GM10248 (cell line): ENCODE data around the gene SP2.

Experiments used
- CTCF ChIA-PET: fragments of 300-600 bp; sonication (Branson Sonifier 250); formaldehyde crosslinking; extraction: SDS; loops from one replicate; lab custom pipeline; 2021; ENCODE audit warnings: antibody characterized with exemption; lab: Yijun Ruan, JAX
- POLR2A ChIA-PET: fragments of 350-650 bp; sonication (Branson Sonifier 250); formaldehyde crosslinking; extraction: SDS; loops from one replicate; lab custom pipeline; 2020; ENCODE audit warnings: antibody characterized with exemption; lab: Yijun Ruan, JAX
- DNase-seq: peaks from one replicate; pipeline ENCODE4 v3.0.0; 2012; ENCODE audit errors: extremely low spot score
- CTCF ChIP-seq: IDR thresholded peaks from 2 replicates; pipeline ENCODE4 v1.5.1; 2012; ENCODE audit warnings: mild to moderate bottlenecking, low read depth; ENCODE audit errors: extremely low read depth, missing control alignments, control extremely low read depth

SP2 gene

GRCh38 chr17:47942568-47942967, 46.5 kb downstream of the SP2 start:
- POLR2A ChIA-PET: no interaction called here
- TF ChIP-seq CTCF: no peak
- CTCF ChIA-PET: interaction anchor here (1.0 to 32.0 kb wide), 7 partner anchors 6 to 95 kb away, joined by 3 to 584 read pairs (median 8); partner anchors contain the start of genes CDK5RAP3, PNPO and PRR15L
- DNase-seq: no peak

DNA sequence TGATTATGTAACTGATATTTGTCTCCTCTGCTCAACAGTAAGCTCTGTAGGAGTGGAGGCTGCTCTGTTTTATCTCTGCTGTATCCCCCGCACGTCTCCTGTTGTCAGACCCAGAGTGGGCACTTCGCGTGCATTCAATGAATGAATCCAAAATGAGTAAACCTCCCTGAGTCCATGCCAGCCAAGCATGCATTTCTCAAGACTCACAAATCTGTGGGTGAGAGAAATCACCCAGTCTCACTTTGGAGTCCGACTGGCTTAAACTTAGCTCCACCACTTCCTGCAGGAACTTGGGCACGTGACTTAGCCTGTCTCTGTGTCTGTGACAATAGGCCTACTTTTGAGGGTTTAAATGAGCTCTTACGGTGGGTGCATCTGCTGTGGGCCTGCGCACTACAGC, 49.0 kb downstream of the SP2 start:
- ChIA-PET CTCF (interaction anchor here (1.0 to 32.0 kb wide), 10 partner anchors 4 to 292 kb away, joined by 3 to 584 read pairs (median 10); partner anchors contain the start of genes CDK5RAP3, PNPO, PRR15L and SCRN2), POLR2A (no interaction called here)
- no peak for DNase-seq
- TF ChIP-seq CTCF: no peak

DNA sequence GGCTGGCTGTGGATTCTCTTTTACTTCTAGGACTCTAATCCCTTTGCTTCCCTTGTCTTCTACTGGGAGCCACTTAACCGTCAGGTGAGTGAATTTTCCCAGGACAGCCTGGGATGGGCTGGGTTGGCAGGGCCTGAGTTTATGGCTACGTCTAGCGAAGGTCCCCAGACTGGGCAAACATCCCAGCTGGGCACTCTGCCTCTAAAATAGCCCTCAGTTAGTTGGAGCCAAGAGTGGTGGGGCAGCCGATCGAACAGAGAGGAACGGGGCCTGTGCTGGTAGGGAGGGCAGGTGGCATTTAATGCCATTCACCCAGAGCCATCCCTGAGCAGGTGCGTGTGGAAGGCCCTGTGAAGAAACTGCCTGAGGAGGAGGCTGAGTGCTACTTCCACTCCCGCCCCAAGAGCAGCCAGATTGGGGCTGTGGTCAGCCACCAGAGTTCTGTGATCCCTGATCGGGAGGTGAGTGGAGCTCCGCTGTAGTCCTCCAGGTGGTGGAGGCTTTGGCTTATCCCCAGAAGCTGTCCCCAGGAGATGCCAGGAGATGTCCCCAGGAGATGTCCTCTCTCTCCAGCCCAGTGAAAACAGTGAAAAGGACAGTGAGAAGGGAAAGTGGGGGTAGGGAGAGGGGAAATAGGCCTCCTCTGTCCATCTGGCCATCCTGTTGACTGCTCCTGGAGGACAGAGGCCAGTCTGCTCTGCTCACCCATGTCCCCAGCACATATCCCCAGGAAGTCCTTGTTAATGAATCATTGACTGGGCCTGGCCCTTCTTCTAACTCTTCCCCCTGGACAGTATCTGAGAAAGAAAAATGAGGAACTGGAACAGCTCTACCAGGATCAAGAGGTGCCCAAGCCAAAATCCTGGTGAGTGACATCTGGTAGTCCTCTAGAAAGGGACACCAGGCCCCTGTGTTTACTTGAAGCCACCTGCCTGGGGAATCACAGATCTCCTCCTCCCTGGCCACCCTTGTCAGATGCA, 49.8 kb downstream of the SP2 start:
- no peak for DNase-seq
- POLR2A ChIA-PET: no interaction called here
- CTCF ChIA-PET: interaction anchor here (0.6 to 32.0 kb wide), 26 partner anchors 3 to 583 kb away, joined by 3 to 584 read pairs (median 6); partner anchors contain the start of genes CDK5RAP3, LRRC46, MRPL10 and PNPO
- no peak for TF ChIP-seq CTCF

GRCh38 chr17:47946516-47946915, 50.5 kb downstream of the SP2 start:
- ChIA-PET CTCF (interaction anchor here (0.6 to 32.0 kb wide), 42 partner anchors 2 to 582 kb away, joined by 3 to 584 read pairs (median 5); partner anchors contain the start of genes CDK5RAP3, LRRC46, MRPL10 and OSBPL7), POLR2A (no interaction called here)
- no peak for DNase-seq
- TF ChIP-seq CTCF: no peak

DNA sequence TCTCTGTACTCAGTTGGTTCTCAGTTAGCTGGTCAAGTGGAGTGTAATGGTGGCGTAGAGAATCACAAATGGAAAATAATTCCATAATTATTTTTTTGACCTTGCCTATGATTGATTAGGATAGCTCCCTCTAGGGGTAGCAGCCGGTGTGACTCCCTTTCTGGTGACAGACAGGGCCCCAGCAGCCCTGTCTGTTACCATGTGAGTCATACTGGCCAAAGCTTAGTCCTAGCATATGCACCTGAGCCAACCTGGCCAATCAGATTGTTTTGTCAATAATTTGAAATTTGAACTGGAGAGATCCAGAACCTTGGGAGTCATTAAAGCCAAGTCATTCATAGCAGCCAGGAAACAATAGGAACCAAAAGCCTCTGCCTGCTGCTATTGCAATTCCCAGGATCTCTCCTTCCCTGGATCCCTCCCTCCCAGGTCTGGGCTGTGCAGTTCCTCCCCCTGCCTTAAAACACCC, 50.9 kb downstream of the SP2 start:
- ChIA-PET CTCF (interaction anchor here (0.6 to 32.0 kb wide), 43 partner anchors 2 to 582 kb away, joined by 3 to 584 read pairs (median 5); partner anchors contain the start of genes CDK5RAP3, LRRC46, MRPL10 and OSBPL7), POLR2A (interaction anchor here (0.7 kb wide), 1 partner anchor 115 kb away, joined by 5 read pairs; the partner anchor contains the start of genes LRRC46 and MRPL10)
- peak; percentile 69 for TF ChIP-seq CTCF
- DNase-seq: peak; percentile 88

DNA sequence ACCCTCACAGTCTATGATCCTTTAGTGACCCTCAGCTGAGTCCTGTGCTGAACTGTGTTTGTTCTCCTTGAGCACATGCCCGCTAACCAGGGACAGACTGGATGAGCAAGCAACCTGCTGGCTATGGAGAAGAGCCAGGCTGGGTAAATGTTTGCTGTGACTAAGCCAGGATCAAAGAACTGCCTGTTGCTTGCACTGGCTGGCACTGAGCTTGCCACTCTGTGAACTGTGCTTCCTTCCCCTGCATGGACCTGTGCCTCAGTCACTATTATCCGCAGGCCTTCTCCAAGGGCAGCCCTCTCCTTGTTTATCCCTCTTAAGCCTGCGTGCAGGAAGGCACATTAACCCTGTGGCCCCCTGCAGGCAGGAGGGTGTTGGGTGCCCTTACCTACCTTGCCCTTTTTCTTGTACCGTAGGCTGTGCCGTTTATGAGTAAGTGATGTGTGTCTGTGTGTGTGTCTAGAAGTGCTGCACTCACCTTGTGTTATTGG, 52.7 kb downstream of the SP2 start:
- TF ChIP-seq CTCF: peak; percentile 23
- no peak for DNase-seq
- ChIA-PET CTCF (interaction anchor here (1.1 to 32.0 kb wide), 25 partner anchors 0 to 125 kb away, joined by 3 to 584 read pairs (median 8); partner anchors contain the start of genes CDK5RAP3, PNPO and PRR15L), POLR2A (no interaction called here)
